NB4 (cell line): ENCODE data around the gene HINT3.
"Not testable (repeated sequence)": the region's sequence is repeated elsewhere in the genome, so short reads cannot be mapped to it uniquely, and the experiment has no call there.

Source experiments
- DNase-seq: peaks from one replicate; pipeline ENCODE4 v3.0.0; 2010; ENCODE audit warnings: low read depth
- H3K4me3 ChIP-seq: one replicate; pipeline ENCODE4 v1.5.1; 2011; ENCODE audit warnings: mild to moderate bottlenecking, low read depth, low read length, moderate library complexity
- CTCF ChIP-seq: IDR thresholded peaks from one replicate; pipeline ENCODE4 v1.5.1; 2012; ENCODE audit warnings: low read depth, low read length
- MAX ChIP-seq: IDR thresholded peaks from 2 replicates; pipeline ENCODE4 v1.6.1; 2011; ENCODE audit warnings: low read depth, low read length
- MYC ChIP-seq: IDR thresholded peaks from 2 replicates; pipeline ENCODE4 v1.6.1; 2011; ENCODE audit warnings: low read depth, low read length
- POLR2A ChIP-seq: IDR thresholded peaks from 2 replicates; pipeline ENCODE4 v1.6.1; 2011; ENCODE audit warnings: mild to moderate bottlenecking; ENCODE audit not compliant: insufficient read length; ENCODE audit errors: extremely low read depth

The HINT3 gene

GRCh38 chr6:125956506-125957390, at the start of gene HINT3:
Gene HINT3 (plus strand): TSS chr6:125956770. CDS start chr6:125956978, 208 bp downstream.
- DNase-seq = peak; percentile 99
- peak; percentile 45 for TF ChIP-seq MAX
- peak; percentile 97 for TF ChIP-seq CTCF
- TF ChIP-seq POLR2A = peak; percentile 89
- TF ChIP-seq MYC = peak; percentile 90
- peak within 1 kb of the TSS; percentile 86 for H3K4me3 ChIP-seq

GRCh38 chr6:125910527-125910926, 46.0 kb upstream of the HINT3 start:
- DNase-seq = no peak
- no peak for TF ChIP-seq MYC
- TF ChIP-seq CTCF = no peak
- TF ChIP-seq MAX = no peak
- TF ChIP-seq POLR2A = no peak
- H3K4me3 ChIP-seq = no peak overlapping the region

GRCh38 chr6:125911051-125911451, 45.5 kb upstream of the HINT3 start:
- not testable (repeated sequence) for H3K4me3 ChIP-seq, DNase-seq

- not testable (repeated sequence) for H3K4me3 ChIP-seq, DNase-seq
Measured at GRCh38 chr6:125912430-125912829, 44.1 kb upstream of the HINT3 start.

GRCh38 chr6:125913145-125913544, 43.4 kb upstream of the HINT3 start:
- H3K4me3 ChIP-seq = no peak overlapping the region
- DNase-seq = no peak
- TF ChIP-seq POLR2A (no peak), MYC (no peak)

- DNase-seq = no peak
Measured at GRCh38 chr6:125913864-125914351, 42.7 kb upstream of the HINT3 start.

GRCh38 chr6:125918230-125918629, 38.3 kb upstream of the HINT3 start:
- no peak for DNase-seq
- peak overlapping the region; percentile 76 for H3K4me3 ChIP-seq
- TF ChIP-seq MYC = no peak
- 0 out of 2 replicates have a peak, but pooled peaks have one; percentile 7 for TF ChIP-seq MAX
- TF ChIP-seq CTCF = no peak
- no peak for TF ChIP-seq POLR2A

More at GRCh38 chr6:125913864-125914351, 42.7 kb upstream of the HINT3 start:
- H3K4me3 ChIP-seq = no peak overlapping the region
- no peak for TF ChIP-seq POLR2A
- no peak for TF ChIP-seq CTCF
- TF ChIP-seq MYC = no peak
- no peak for TF ChIP-seq MAX
